Duodenal mucosa (tissue), 2 donors: ENCODE measurements around the gene PHAF1.
A peak's percentile ranks its signal among the peaks of the same experiment; 100 is the strongest.

Experiments used
- H3K27ac ChIP-seq: one replicate; pipeline ENCODE4 v1.7.0; 2013; ENCODE audit warnings: low read depth, low read length
- H3K27me3 ChIP-seq, 2 donors: one replicate each; pipeline ENCODE4 v1.7.0; 2013; ENCODE audit warnings: low read length in 2 of 2, control low read depth in 1 of 2; ENCODE audit not compliant: insufficient read depth in 2 of 2, control insufficient read depth in 1 of 2
- H3K36me3 ChIP-seq, 2 donors: one replicate each; pipeline ENCODE4 v1.7.0; 2013; ENCODE audit warnings: low read length in 2 of 2, control low read depth in 1 of 2; ENCODE audit not compliant: insufficient read depth in 2 of 2, control insufficient read depth in 1 of 2
- H3K4me1 ChIP-seq, 2 donors: one replicate each; pipeline ENCODE4 v1.7.0; 2013; ENCODE audit warnings: low read length in 2 of 2, control low read depth in 1 of 2; ENCODE audit not compliant: insufficient read depth in 2 of 2, control insufficient read depth in 1 of 2
- H3K4me3 ChIP-seq, 2 donors: one replicate each; pipeline ENCODE4 v1.7.0; 2013; ENCODE audit warnings: low read length in 2 of 2, low read depth in 1 of 2
- H3K9ac ChIP-seq, 2 donors: one replicate each; pipeline ENCODE4 v1.7.0; 2013; ENCODE audit warnings: low read length in 2 of 2, low read depth in 1 of 2
- H3K9me3 ChIP-seq, 2 donors: one replicate each; pipeline ENCODE4 v1.7.0; 2013; ENCODE audit warnings: low read length in 2 of 2, control low read depth in 1 of 2; ENCODE audit not compliant: control insufficient read depth in 1 of 2

The PHAF1 gene

GRCh38 chr16:67186550-67186950 lies 76.8 kb downstream of the PHAF1 start:
- Histone ChIP-seq H3K9me3 (no peaks in the 10 kb centered on the region), H3K4me1 (peaks cover 27 to 29% of the 10 kb centered on the region in 2 donors), H3K27me3 (no peaks in the 10 kb centered on the region), H3K4me3 (no peak overlapping the region), H3K27ac (no peak overlapping the region), H3K9ac (no peak overlapping the region), H3K36me3 (no peaks in the 10 kb centered on the region)

- H3K9ac ChIP-seq = no peak overlapping the region
- peaks cover 27 to 31% of the 10 kb centered on the region in 2 donors for H3K4me1 ChIP-seq
- H3K27me3 ChIP-seq = no peaks in the 10 kb centered on the region
- no peaks in the 10 kb centered on the region for H3K9me3 ChIP-seq
- no peak overlapping the region for H3K27ac ChIP-seq
- H3K4me3 ChIP-seq = no peak overlapping the region
- no peaks in the 10 kb centered on the region for H3K36me3 ChIP-seq
Measured at GRCh38 chr16:67187175-67187890, 77.6 kb downstream of the PHAF1 start.

DNA sequence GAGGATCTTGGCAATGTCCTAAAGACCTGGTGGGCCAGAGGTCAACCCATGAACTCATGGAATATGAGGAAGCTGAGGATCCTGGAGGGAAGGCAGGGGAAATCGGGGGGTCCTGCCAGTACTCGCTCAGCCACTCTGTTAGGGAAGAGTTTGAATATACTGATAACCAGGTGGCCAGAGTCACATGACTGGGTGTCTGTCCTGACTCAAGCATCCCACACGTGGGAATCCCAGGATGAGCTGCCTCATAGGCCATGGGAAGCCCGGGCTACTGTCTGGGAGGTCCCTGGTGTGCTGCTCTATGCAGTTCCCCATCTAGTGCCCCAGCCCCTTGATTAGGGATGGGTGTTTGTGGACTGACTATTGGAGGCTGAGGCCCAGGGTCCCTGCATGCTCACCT lies 78.6 kb downstream of the PHAF1 start:
- Histone ChIP-seq H3K4me3 (no peak overlapping the region), H3K9me3 (no peaks in the 10 kb centered on the region)

GRCh38 chr16:67188798-67189197 lies 79.1 kb downstream of the PHAF1 start:
- Histone ChIP-seq H3K4me1 (peaks cover 30 to 39% of the 10 kb centered on the region in 2 donors), H3K27me3 (no peaks in the 10 kb centered on the region), H3K4me3 (no peak overlapping the region), H3K9ac (no peak overlapping the region), H3K27ac (no peak overlapping the region), H3K36me3 (peaks cover 5 to 7% of the 10 kb centered on the region in 2 donors), H3K9me3 (no peaks in the 10 kb centered on the region)

More for the DNA sequence above, 78.6 kb downstream of the PHAF1 start:
- Histone ChIP-seq H3K9ac (no peak overlapping the region), H3K36me3 (peaks cover 2% of the 10 kb centered on the region in 2 donors), H3K27me3 (no peaks in the 10 kb centered on the region), H3K4me1 (peaks cover 27 to 34% of the 10 kb centered on the region in 2 donors), H3K27ac (no peak overlapping the region)

DNA sequence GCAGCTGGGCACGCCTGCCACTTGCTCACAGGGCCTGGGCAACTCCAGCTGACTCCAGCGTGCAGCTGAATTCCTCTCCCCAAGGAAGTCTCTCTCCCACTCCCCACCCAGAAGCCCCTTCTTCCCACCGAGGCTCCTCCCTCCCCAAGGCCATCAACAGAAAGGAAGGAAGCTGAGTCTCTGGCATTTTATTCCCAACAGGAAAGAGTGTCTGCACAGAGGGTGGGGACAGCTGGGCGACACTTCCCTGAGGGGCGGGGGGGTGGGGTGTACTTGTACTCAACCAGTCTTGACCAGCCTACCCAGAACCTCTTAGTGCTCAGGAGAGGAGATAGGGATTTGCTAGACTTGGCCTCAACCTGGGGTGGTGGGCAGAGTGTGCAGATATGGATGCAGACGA lies 80.3 kb downstream of the PHAF1 start, which contains the start of gene EXOC3L1:
EXOC3L1 (minus strand) TSS at position 96 of the 400 bp plus-strand sequence. CDS start 460 bp downstream, outside the sequence.
- Histone ChIP-seq H3K4me3 (no peak within 1 kb of the TSS), H3K27ac (no peak within 1 kb of the TSS), H3K9me3 (no peaks in the 10 kb centered on the region), H3K9ac (no peak within 1 kb of the TSS), H3K27me3 (no peaks in the 10 kb centered on the region), H3K4me1 (peaks cover 27 to 40% of the 10 kb centered on the region in 2 donors), H3K36me3 (peaks cover 17 to 19% of the 10 kb centered on the region in 2 donors)

GRCh38 chr16:67190448-67191399 lies 81.0 kb downstream of the PHAF1 start:
- Histone ChIP-seq H3K9ac (no peak overlapping the region), H3K27me3 (no peaks in the 10 kb centered on the region), H3K4me3 (no peak overlapping the region), H3K36me3 (peaks cover 23 to 26% of the 10 kb centered on the region in 2 donors), H3K27ac (no peak overlapping the region), H3K4me1 (peaks cover 21 to 33% of the 10 kb centered on the region in 2 donors), H3K9me3 (no peaks in the 10 kb centered on the region)

DNA sequence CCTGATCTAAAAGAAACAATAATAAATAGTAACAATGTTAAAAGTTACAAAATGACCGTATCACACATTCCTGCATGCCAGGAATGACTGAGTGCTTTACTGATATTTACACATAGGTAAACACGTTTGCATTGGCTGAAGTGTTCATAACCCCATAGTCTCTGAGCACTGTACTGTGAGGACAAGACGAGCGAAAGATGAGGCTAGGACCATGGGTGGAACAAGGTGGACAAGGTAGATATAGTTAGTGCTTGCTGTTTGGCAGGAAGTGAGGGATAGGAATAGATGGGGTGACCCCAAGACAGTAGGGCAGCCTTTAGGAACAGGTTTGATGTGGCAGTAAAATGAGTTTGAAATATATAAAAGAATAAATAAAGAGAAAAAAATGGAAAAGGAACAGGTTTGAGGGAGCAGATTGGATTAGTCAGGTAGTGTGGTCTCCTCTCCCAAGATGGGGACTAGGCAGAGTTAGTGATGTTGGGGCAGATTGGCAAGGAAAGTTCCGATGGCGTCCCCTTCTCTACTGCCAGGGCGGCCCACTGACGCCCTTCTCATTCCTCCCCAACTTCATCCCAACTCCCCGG lies 81.8 kb downstream of the PHAF1 start:
- no peak overlapping the region for H3K9ac ChIP-seq
- H3K9me3 ChIP-seq = no peaks in the 10 kb centered on the region
- no peaks in the 10 kb centered on the region for H3K27me3 ChIP-seq
- H3K36me3 ChIP-seq = peaks cover 31 to 34% of the 10 kb centered on the region in 2 donors
- peak overlapping the region; percentile 12 to 92 for H3K4me3 ChIP-seq
- H3K4me1 ChIP-seq = peaks cover 16 to 32% of the 10 kb centered on the region in 2 donors
- H3K27ac ChIP-seq = no peak overlapping the region

DNA sequence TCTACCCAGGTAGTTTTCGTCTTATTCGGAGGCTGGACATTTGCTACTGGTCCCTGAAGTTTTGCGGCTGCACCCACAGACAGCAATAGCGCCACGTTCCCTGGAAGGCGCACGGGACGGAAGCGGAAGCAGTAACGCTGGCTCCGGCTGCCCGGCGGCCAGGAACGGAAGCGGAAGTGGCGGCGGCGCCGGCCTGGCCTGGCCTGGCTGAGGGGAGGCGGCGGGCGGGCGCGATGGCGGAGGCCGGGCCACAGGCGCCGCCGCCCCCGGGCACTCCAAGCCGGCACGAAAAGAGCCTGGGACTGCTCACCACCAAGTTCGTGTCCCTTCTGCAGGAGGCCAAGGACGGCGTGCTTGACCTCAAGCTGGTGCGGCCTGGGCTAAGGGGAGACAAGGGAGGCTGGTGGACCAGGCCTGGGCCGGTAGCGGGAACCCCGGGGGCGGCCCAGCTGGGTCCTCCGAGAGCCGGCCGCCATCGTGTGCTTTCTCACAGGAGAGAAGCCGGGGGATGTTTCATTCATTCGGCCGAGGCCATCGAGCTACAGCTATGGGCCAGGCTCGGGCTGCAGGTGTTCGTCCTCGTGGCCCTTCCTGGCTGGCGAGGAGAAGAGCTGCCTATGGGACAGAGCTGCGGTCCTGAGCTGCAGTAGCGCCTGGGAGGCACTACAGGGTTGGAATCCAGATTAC lies 82.4 kb downstream of the PHAF1 start, which contains the start of gene E2F4:
E2F4 (plus strand) TSS at position 161 of the 687 bp plus-strand sequence; CDS start at position 234, 73 bp downstream.
- H3K27me3 ChIP-seq = no peaks in the 10 kb centered on the region
- no peak within 1 kb of the TSS for H3K27ac ChIP-seq
- H3K9ac ChIP-seq = peak within 1 kb of the TSS; percentile 80 to 99
- H3K4me3 ChIP-seq = peak within 1 kb of the TSS; percentile 92 to 96
- H3K36me3 ChIP-seq = peaks cover 37 to 40% of the 10 kb centered on the region in 2 donors
- no peaks in the 10 kb centered on the region for H3K9me3 ChIP-seq
- peaks cover 16 to 33% of the 10 kb centered on the region in 2 donors for H3K4me1 ChIP-seq

GRCh38 chr16:67192781-67193361 lies 83.1 kb downstream of the PHAF1 start:
- peak overlapping the region; percentile 92 to 96 for H3K4me3 ChIP-seq

More at GRCh38 chr16:67192781-67193361, 83.1 kb downstream of the PHAF1 start:
- Histone ChIP-seq H3K9ac (peak overlapping the region; percentile 80 to 99), H3K4me1 (peaks cover 21 to 37% of the 10 kb centered on the region in 2 donors), H3K9me3 (no peaks in the 10 kb centered on the region), H3K27me3 (no peaks in the 10 kb centered on the region), H3K27ac (no peak overlapping the region), H3K36me3 (peaks cover 43 to 48% of the 10 kb centered on the region in 2 donors)
